Stimulated activated naive B cell treated with anti-CD40 and anti-IgM and Interleukin-4, amounts not matched to agents 10 μg/mL and 1 μg/mL and 100 μg/mL, for 72 hours (primary cell): Measurements from ENCODE around the gene MRPS31.

Source experiments
- ATAC-seq, 2 donors: fragments of 150-1000 bp; cut with Tn5 transposase; replicated peaks; 2 replicates each; pipeline ENCODE4 v1.10.0; 2021; ENCODE audit warnings: moderate library complexity in 1 of 2
- DNase-seq: peaks from one replicate; pipeline ENCODE4 v3.0.0; 2021
- H3K27ac Mint-ChIP-seq: one replicate; pipeline ENCODE4 v1.8.0; 2022; ENCODE audit warnings: mild to moderate bottlenecking, mixed read lengths
- H3K27me3 Mint-ChIP-seq, 2 donors: one replicate each; pipeline ENCODE4 v1.8.0; 2022; ENCODE audit warnings: mixed read lengths in 2 of 2
- H3K36me3 Mint-ChIP-seq, 2 donors: one replicate each; pipeline ENCODE4 v1.8.0; 2022; ENCODE audit warnings: mixed read lengths in 2 of 2, mild to moderate bottlenecking in 1 of 2
- H3K4me1 Mint-ChIP-seq, 2 donors: one replicate each; pipeline ENCODE4 v1.8.0; 2022; ENCODE audit warnings: mixed read lengths in 2 of 2, mild to moderate bottlenecking in 1 of 2
- H3K4me3 Mint-ChIP-seq, 2 donors: one replicate each; pipeline ENCODE4 v1.8.0; 2022; ENCODE audit warnings: mild to moderate bottlenecking in 2 of 2, mixed read lengths in 2 of 2, moderate library complexity in 1 of 2
- H3K9me3 Mint-ChIP-seq, 2 donors: one replicate each; pipeline ENCODE4 v1.8.0; 2022; ENCODE audit warnings: mixed read lengths in 2 of 2, mild to moderate bottlenecking in 1 of 2

The MRPS31 gene

DNA sequence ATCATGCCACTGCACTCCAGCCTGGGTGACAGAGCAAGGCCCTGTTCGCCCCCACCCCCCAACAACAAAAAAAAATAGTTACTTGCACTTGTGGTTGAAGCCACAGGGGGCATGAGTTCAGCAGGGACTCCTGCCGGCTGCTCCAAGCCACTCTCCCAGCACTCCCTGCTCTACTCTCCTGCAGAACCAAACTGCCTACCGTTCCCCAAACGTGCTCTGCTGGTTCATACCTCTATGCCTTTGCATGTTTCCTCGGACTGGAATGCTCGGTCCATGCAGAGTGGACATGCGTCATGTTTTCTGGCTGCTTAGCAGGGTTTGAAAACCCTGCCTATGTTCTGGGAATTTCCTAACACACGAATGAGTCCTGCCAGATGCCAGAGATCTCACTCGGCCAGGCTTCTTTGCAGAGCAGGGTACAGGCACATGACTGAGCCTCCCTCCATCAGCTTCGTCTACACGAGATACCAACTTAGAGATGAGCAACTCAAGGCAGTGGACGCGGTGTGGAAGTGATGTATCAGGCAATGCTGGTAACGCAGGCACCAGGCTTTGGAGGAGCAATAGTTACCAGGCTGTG lies 9.9 kb upstream of the MRPS31 start:
- Mint-ChIP-seq H3K4me1 (peaks cover 18 to 35% of the 10 kb centered on the region in 2 donors), H3K27ac (no peak overlapping the region), H3K27me3 (no peaks in the 10 kb centered on the region), H3K9me3 (no peaks in the 10 kb centered on the region), H3K36me3 (no peaks in the 10 kb centered on the region), H3K4me3 (no peak overlapping the region)
- no peak for DNase-seq
- no peak for ATAC-seq

DNA sequence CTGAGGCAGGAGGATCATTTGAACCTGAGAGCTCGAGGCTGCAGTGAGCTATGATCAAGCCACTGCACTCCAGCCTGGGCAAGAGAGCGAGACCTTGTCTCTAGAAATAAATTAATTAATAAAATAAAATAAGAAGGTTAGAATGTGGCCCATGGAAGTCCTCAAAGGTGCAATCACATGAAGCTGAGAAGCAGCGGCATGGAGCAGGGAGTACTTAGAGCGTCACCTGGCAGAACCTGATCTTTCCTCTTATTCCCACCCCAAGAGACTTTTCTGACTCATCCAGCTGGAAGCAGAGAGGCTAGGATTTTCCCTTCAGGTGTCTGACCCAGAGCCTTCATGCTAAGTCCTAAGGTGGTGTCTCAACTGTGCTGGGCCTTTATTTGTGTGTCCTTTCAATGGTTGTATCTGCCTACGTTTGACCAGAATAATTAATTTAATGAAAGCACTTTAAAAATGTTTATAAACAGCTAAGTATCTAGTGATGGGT lies 8.9 kb upstream of the MRPS31 start:
- H3K4me3 Mint-ChIP-seq = no peak overlapping the region
- H3K27ac Mint-ChIP-seq = no peak overlapping the region
- H3K36me3 Mint-ChIP-seq = no peaks in the 10 kb centered on the region
- no peaks in the 10 kb centered on the region for H3K9me3 Mint-ChIP-seq
- no peaks in the 10 kb centered on the region for H3K27me3 Mint-ChIP-seq
- DNase-seq (no peak), ATAC-seq (no peak)
- peaks cover 18 to 38% of the 10 kb centered on the region in 2 donors for H3K4me1 Mint-ChIP-seq

DNA sequence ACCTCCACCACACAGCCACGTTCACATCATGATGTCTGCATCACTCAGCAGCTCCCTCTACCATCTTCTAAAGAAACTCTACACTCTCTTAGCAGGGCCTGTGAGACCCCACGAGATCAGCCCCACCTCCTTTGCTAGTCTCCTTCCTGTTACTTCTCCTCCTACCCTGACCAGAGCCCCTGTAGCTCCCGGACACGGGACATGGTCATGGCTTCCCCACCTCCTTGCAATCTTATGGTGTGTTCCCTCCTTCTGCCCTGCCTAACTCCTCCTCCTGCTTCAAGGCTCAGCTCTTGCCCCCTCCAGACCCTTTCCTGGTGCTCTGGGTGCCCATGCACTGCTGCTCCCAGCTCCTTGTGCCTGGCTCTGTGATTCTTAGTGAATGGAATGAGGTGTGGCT lies 8.1 kb upstream of the MRPS31 start:
- DNase-seq (no peak), ATAC-seq (no peak)
- H3K9me3 Mint-ChIP-seq = no peaks in the 10 kb centered on the region
- H3K4me1 Mint-ChIP-seq = peaks cover 18 to 38% of the 10 kb centered on the region in 2 donors
- H3K27ac Mint-ChIP-seq = no peak overlapping the region
- no peak overlapping the region for H3K4me3 Mint-ChIP-seq
- no peaks in the 10 kb centered on the region for H3K27me3 Mint-ChIP-seq
- no peaks in the 10 kb centered on the region for H3K36me3 Mint-ChIP-seq

DNA sequence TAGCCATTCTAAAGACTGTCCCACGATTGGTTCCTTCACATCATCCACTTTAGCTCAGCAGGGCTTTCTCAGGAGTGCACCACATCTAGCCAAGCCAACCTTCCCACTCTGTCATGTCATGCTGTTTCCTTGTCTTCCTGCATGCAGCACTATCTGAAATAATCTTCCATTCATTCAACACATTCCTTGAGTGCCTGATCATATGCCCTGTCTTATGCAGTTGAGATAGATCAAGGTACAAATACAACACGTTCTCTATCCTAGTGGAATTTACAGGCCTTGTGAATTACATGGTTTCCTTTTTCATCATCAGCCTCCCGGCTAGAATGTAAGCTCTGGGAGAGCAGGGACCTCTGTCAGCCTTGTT lies 6.8 kb upstream of the MRPS31 start:
- H3K9me3 Mint-ChIP-seq = no peaks in the 10 kb centered on the region
- peak overlapping the region in 1 of 2 donors; percentile 70 for H3K4me3 Mint-ChIP-seq
- H3K27me3 Mint-ChIP-seq = no peaks in the 10 kb centered on the region
- DNase-seq (no peak), ATAC-seq (no peak)
- no peaks in the 10 kb centered on the region for H3K36me3 Mint-ChIP-seq
- no peak overlapping the region for H3K27ac Mint-ChIP-seq
- H3K4me1 Mint-ChIP-seq = peaks cover 18 to 38% of the 10 kb centered on the region in 2 donors

DNA sequence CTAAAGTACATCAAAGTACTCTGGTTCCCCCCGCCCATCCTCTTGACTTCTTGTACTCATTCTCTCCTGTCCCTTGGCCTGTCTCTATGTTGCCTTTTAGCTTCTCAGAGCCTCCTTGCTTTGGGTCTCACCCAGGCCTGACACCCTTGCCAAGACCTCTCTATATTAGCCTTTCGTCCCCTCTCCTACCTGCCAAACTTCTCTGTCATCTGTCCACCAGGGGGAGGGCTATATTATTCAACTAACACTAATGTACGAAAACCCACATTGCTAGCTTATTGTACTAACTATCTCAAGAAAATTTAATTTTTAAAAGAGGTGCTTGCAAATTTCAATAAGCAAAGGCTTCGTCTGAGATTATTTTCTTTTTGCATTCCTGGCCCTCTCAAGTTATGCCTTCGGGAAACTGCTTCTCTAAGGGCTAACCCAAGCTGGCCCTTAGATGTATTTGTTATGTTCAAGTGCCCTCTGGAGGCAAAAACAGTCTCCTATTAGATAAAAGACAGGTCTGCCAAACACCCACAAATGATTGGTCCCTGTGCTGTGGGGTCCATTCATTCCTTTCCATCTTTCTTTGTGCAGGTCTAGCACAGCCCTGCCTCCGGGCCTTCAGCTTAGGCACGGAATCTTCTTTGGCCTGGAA lies 6.3 kb upstream of the MRPS31 start:
- Mint-ChIP-seq H3K4me3 (peak overlapping the region; percentile 70 to 76), H3K27ac (peak overlapping the region; percentile 94), H3K27me3 (no peaks in the 10 kb centered on the region), H3K36me3 (no peaks in the 10 kb centered on the region), H3K4me1 (peaks cover 18 to 38% of the 10 kb centered on the region in 2 donors), H3K9me3 (no peaks in the 10 kb centered on the region)
- peak; percentile 32 for DNase-seq
- ATAC-seq = peak; percentile 85 to 88

DNA sequence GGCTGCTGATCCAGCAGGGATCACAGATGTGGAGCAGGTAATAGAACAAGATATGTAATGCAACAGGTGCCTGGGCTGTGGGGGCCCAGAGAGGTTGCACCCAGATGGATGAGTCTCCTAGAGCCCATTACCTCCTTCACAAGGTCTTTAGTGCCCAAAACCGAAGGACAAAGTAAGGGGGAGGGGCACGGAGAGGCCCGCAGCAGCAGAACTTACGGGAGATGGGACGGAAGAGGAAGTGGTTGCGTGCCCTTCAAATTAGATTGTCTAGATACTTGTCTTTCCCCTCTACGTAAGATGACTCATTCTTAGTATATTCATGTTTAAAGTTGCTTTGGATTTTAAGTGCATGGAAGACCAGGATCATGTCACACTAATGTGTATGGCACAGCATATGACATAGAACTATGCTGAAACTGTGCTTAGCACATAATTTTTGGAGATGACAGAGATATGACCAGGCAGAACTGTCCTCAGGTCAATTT lies 5.7 kb upstream of the MRPS31 start:
- ATAC-seq (peak; percentile 87 to 92), DNase-seq (peak; percentile 37)
- Mint-ChIP-seq H3K9me3 (no peaks in the 10 kb centered on the region), H3K27ac (peak overlapping the region; percentile 94), H3K36me3 (no peaks in the 10 kb centered on the region), H3K4me3 (peak overlapping the region; percentile 70 to 76), H3K27me3 (no peaks in the 10 kb centered on the region), H3K4me1 (peaks cover 17 to 34% of the 10 kb centered on the region in 2 donors)

DNA sequence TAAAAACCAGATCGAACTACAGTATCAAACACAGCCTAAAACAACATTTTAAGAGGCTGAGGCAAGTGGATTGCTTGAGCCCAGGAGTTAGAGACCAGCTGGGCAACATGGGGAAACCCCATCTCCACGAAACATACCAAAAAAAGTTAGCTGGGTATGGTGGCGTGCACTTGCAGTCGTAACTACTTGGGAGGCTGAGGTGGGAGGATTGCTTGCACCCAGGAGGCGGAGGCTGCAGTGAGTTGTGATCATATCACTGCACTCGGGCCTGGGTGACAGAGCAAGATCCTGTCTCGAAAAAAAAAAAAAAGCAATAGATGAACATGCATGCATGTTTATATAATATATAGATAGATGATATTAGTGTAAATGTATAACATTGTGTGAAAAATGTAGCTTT lies 5.2 kb upstream of the MRPS31 start:
- Mint-ChIP-seq H3K4me1 (peaks cover 15 to 29% of the 10 kb centered on the region in 2 donors), H3K27me3 (no peaks in the 10 kb centered on the region), H3K9me3 (no peaks in the 10 kb centered on the region), H3K27ac (peak overlapping the region; percentile 94), H3K4me3 (peak overlapping the region in 1 of 2 donors; percentile 70), H3K36me3 (no peaks in the 10 kb centered on the region)
- ATAC-seq (no peak), DNase-seq (no peak)

DNA sequence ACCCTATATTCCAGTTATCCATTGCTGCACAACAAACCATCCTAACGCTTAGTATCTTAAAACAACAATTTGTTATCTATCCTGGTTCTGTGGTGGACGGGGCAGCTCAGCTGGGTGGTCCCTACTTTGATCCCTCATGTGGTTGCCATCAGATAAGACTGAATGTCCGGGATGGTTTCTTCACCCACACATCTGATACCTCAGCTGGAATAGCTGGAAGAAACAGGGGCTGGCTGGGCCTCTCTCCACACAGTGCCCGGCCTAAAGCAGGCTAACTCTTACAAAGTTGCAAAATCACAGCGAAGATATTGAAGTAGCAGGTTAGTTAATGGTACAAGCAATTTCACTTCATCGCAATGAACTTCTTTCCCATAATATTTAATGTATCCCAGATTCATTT lies 3.7 kb upstream of the MRPS31 start:
- H3K27me3 Mint-ChIP-seq = no peaks in the 10 kb centered on the region
- DNase-seq = no peak
- no peaks in the 10 kb centered on the region for H3K9me3 Mint-ChIP-seq
- H3K4me1 Mint-ChIP-seq = peaks cover 21 to 32% of the 10 kb centered on the region in 2 donors
- no peaks in the 10 kb centered on the region for H3K36me3 Mint-ChIP-seq
- ATAC-seq = no peak
- no peak overlapping the region for H3K27ac Mint-ChIP-seq
- no peak overlapping the region for H3K4me3 Mint-ChIP-seq

DNA sequence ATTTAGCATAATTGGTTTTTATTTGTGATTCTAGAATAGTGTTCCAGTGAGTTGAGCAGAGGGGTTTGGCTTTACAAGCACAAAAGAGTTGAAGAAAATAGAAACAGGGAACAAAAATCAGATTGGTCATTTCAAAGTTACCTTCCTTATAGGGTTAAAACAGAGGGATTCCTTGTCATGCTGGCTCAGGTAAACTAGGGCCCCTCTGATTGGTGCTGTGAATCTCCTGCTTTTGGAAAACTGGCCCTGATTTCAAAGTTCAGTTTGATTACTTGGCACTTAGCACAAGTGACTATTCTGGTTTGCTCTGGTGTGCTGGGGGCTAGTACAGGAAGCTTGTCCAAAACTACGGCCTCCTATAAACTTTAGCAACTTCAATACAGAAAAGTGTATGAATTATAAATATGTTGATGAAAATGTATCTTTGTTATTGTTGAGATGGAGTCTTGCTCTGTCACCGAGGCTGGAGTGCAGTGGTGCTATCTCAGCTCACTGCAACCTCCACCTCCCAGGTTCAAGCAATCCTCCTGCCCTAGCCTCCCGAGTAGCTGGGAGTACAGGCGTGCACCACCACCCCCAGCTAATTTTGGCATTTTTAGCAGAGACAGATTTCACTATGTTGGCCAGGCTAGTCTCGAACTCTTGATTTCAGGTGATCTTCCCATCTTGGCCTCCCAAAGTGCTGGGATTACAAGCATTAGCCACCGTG lies 1.9 kb upstream of the MRPS31 start:
- Mint-ChIP-seq H3K9me3 (no peaks in the 10 kb centered on the region), H3K27ac (no peak overlapping the region), H3K4me1 (peaks cover 19 to 38% of the 10 kb centered on the region in 2 donors), H3K36me3 (no peaks in the 10 kb centered on the region), H3K4me3 (no peak overlapping the region), H3K27me3 (no peaks in the 10 kb centered on the region)
- no peak for DNase-seq
- no peak for ATAC-seq

DNA sequence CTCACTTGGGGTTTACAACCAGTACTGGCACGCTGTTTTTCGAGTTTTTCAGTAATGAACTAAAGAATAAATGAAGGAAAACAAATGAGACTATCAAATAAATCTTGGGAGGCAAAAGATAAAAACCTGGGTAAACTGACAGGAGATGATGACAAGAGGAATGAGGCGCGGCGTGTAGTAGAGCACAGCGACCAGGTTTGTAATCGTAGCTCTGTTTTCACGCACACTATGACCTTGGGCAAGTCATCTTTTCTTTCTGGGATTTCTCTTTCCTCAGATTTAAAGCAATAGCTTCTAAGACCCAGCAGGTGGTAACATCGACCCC lies 419 bp downstream of the MRPS31 start:
- H3K27me3 Mint-ChIP-seq = no peaks in the 10 kb centered on the region
- DNase-seq (no peak), ATAC-seq (no peak)
- no peaks in the 10 kb centered on the region for H3K9me3 Mint-ChIP-seq
- peaks cover 7 to 16% of the 10 kb centered on the region in 2 donors for H3K4me1 Mint-ChIP-seq
- peak overlapping the region; percentile 94 to 99 for H3K4me3 Mint-ChIP-seq
- H3K27ac Mint-ChIP-seq = peak overlapping the region; percentile 93
- no peaks in the 10 kb centered on the region for H3K36me3 Mint-ChIP-seq

DNA sequence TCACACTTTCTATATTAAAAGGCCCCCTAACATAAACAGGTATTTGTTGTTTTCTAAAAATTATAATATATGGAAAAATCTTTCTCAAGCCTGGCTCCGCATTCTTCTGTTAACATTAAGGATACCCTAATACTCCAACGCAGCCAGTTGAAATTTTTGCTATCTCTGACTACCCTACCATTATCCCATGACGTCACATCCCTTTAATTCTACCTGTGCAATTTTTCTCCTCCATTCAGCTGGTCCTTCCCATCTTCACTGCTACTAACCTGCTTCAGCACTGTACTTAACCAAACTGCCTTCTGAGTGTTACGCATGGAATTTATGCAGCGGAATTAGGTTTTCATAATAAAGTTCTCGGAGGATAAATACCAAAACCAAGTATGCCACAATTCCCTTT lies 1.0 kb downstream of the MRPS31 start:
- Mint-ChIP-seq H3K4me3 (peak overlapping the region; percentile 94 to 99), H3K27ac (no peak overlapping the region), H3K27me3 (no peaks in the 10 kb centered on the region), H3K36me3 (no peaks in the 10 kb centered on the region), H3K4me1 (peaks cover 7 to 16% of the 10 kb centered on the region in 2 donors), H3K9me3 (no peaks in the 10 kb centered on the region)
- ATAC-seq = no peak
- DNase-seq = no peak

DNA sequence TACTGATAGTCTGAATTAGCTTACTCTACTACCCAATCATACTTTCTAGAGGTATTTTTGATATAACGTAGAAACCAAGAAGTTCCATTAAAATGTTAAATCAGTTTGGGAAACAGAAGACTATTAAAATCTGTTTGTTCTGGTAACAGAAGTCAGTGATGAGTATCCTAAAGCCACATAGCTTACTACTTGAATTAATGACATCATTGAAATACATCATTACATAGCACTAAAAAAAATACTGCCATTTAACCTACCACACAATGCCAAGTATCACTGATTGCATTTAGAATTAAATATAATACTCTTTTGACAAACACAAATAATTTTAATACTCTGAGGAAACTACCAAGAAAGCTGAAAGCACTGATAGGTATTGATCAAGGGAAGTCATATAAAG lies 5.4 kb downstream of the MRPS31 start:
- no peak for ATAC-seq
- no peak overlapping the region for H3K4me3 Mint-ChIP-seq
- no peak overlapping the region for H3K27ac Mint-ChIP-seq
- H3K27me3 Mint-ChIP-seq = no peaks in the 10 kb centered on the region
- H3K9me3 Mint-ChIP-seq = no peaks in the 10 kb centered on the region
- no peak for DNase-seq
- H3K36me3 Mint-ChIP-seq = peaks cover 14 to 21% of the 10 kb centered on the region in 2 donors
- H3K4me1 Mint-ChIP-seq = peaks cover 14 to 16% of the 10 kb centered on the region in 2 donors

DNA sequence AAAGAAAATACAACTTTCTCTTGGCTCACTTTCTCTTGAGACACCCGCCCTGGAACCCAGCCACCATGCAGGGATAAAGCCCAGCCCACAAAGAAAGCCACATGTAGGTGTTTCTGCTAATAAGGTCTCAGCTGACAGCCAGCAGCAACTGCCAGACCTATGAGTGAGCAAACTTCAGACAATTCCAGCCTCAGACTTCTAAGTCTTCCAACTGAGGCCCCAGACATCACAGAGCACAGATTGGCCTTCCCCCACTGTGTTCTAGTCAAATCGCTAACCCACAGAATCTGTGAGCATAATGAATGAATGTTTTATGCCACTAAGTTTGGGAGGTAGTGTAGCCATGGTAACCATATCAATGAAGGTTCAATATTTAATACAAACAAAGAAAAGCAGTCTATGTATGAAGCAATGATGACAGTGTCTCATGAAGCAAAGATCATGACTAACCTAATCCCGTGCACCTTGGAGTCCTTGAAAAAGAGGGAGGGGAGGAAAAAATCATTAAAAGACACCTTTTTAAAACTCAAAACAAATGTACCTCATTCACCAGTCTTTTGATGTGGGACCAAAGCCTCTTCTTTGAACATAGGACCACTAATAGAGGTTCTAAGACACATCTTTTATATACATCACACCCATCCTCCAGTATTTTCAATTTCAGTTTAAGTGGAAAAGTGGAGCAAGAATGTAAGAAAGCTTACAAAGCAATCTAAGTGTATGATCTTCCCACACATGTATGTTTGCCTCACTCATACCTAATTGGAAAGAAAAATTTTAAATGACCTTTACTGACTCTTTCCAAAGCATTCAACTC lies 6.2 kb downstream of the MRPS31 start:
- Mint-ChIP-seq H3K4me3 (no peak overlapping the region), H3K27ac (no peak overlapping the region), H3K27me3 (no peaks in the 10 kb centered on the region), H3K4me1 (peaks cover 9% of the 10 kb centered on the region in 2 donors), H3K36me3 (peaks cover 16 to 22% of the 10 kb centered on the region in 2 donors), H3K9me3 (no peaks in the 10 kb centered on the region)
- DNase-seq (no peak), ATAC-seq (no peak)

DNA sequence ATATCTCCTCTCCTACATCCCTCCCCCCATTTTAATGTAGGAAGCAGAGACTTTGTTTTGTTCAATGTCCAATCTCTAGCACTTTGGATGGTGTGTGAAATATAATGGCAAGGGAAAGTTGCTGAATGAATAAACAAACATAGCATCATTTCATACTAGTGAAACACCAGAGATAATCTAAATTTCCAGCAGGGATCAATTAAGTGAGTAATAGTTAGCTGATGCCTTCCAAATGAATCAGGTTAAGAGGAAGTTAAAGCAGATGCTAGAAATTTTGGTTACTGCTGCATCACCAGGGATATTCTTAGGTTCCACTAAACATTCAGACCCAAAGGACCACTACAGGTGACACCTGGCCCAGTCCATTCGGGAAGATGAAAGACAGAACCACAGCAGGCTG lies 8.1 kb downstream of the MRPS31 start:
- Mint-ChIP-seq H3K9me3 (no peaks in the 10 kb centered on the region), H3K27ac (no peak overlapping the region), H3K36me3 (peaks cover 25 to 32% of the 10 kb centered on the region in 2 donors), H3K4me1 (peaks cover 0 to 8% of the 10 kb centered on the region in 2 donors), H3K27me3 (no peaks in the 10 kb centered on the region), H3K4me3 (no peak overlapping the region)
- ATAC-seq (no peak), DNase-seq (no peak)
